CD4-positive, alpha-beta T cell treated with Interleukin-17A for 1 hour (primary cell): Measurements from ENCODE around the gene TSPAN33.
"Not testable (repeated sequence)": the region's sequence is repeated elsewhere in the genome, so short reads cannot be mapped to it uniquely, and the experiment has no call there.

Source experiments
- DNase-seq: peaks from one replicate; pipeline ENCODE4 v3.0.0-alpha.2; 2020

TSPAN33 gene

GRCh38 chr7:129173861-129174260 lies 29.4 kb downstream of the TSPAN33 start:
- DNase-seq: not testable (repeated sequence)

- no peak for DNase-seq
Observed at GRCh38 chr7:129176916-129177710, 32.6 kb downstream of the TSPAN33 start.

GRCh38 chr7:129184981-129185670 lies 40.6 kb downstream of the TSPAN33 start:
- DNase-seq: no peak

- no peak for DNase-seq
Observed at GRCh38 chr7:129186749-129187260, 42.3 kb downstream of the TSPAN33 start.

- no peak for DNase-seq
Observed at GRCh38 chr7:129187681-129188371, 43.3 kb downstream of the TSPAN33 start.

GRCh38 chr7:129188372-129188891 lies 43.9 kb downstream of the TSPAN33 start, which contains the start of gene SMO:
TSS of gene SMO (plus strand) at chr7:129188633. CDS start at chr7:129189152, 519 bp downstream.
- DNase-seq: no peak

- DNase-seq: no peak
Observed at GRCh38 chr7:129188892-129189660, 44.6 kb downstream of the TSPAN33 start.

- DNase-seq: no peak
Observed at GRCh38 chr7:129189661-129190310, 45.3 kb downstream of the TSPAN33 start.

GRCh38 chr7:129191272-129191671 lies 46.8 kb downstream of the TSPAN33 start:
- DNase-seq: no peak

- DNase-seq: no peak
Observed at GRCh38 chr7:129193892-129194291, 49.4 kb downstream of the TSPAN33 start.

- no peak for DNase-seq
Observed at GRCh38 chr7:129197771-129198170, 53.3 kb downstream of the TSPAN33 start.

GRCh38 chr7:129199406-129199805 lies 54.9 kb downstream of the TSPAN33 start:
- no peak for DNase-seq

- DNase-seq: no peak
Observed at GRCh38 chr7:129202058-129202777, 57.7 kb downstream of the TSPAN33 start.

- DNase-seq: no peak
Observed at GRCh38 chr7:129203050-129203741, 58.7 kb downstream of the TSPAN33 start.

- DNase-seq: no peak
Observed at GRCh38 chr7:129205126-129205818, 60.8 kb downstream of the TSPAN33 start.

- DNase-seq: no peak
Observed at GRCh38 chr7:129205987-129206785, 61.7 kb downstream of the TSPAN33 start.

- no peak for DNase-seq
Observed at GRCh38 chr7:129208667-129209066, 64.2 kb downstream of the TSPAN33 start.

- no peak for DNase-seq
Observed at GRCh38 chr7:129209067-129209926, 64.8 kb downstream of the TSPAN33 start.
